ENCODE results near the gene ATP8A2.

DNA sequence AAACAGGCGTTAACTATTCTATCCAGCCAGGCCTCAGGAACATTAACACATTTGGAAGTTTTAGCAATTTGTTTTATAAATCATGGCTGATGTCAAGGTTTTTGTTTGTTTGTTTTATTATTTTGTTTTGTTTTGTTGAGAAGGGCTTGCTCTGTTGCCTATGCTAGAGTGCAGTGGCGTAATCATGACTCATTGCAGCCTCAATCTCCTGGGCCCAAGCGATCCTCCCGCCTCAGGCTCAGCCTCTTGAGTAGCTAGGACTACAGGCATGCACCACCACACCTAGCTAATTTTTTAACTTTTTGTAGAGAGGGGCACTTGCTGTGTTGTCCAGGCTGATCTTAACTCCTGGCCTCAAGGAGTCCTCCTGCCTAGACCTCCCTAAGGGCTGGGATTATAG, 42.1 kb upstream of the ATP8A2 start:
- TF ChIP-seq, protein P1, sequence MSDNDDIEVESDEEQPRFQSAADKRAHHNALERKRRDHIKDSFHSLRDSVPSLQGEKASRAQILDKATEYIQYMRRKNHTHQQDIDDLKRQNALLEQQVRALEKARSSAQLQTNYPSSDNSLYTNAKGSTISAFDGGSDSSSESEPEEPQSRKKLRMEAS (IDR thresholded peaks at IDR 0.05; ENCODE audit: low read depth, low read length) = no peak
- TF ChIP-seq, protein P2, sequence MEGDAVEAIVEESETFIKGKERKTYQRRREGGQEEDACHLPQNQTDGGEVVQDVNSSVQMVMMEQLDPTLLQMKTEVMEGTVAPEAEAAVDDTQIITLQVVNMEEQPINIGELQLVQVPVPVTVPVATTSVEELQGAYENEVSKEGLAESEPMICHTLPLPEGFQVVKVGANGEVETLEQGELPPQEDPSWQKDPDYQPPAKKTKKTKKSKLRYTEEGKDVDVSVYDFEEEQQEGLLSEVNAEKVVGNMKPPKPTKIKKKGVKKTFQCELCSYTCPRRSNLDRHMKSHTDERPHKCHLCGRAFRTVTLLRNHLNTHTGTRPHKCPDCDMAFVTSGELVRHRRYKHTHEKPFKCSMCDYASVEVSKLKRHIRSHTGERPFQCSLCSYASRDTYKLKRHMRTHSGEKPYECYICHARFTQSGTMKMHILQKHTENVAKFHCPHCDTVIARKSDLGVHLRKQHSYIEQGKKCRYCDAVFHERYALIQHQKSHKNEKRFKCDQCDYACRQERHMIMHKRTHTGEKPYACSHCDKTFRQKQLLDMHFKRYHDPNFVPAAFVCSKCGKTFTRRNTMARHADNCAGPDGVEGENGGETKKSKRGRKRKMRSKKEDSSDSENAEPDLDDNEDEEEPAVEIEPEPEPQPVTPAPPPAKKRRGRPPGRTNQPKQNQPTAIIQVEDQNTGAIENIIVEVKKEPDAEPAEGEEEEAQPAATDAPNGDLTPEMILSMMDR (IDR thresholded peaks at IDR 0.05; ENCODE audit: low read depth, low read length) = no peak
- TF ChIP-seq POLR2A (IDR thresholded peaks at IDR 0.05; ENCODE audit: extremely low read depth, insufficient read length) = no peak

Data from NB4 (cell line).